Measurements from ENCODE around the gene DDX24. TPM values are rescaled to one million over a fixed set of nuclear protein-coding genes. Genes with fewer than 3 reads are reported as not detected.
A peak's percentile ranks its signal among the peaks of the same experiment; 100 is the strongest.

Gene DDX24
- total RNA-seq, 1 experiment from 2014 or later: 40.4 TPM

DNA sequence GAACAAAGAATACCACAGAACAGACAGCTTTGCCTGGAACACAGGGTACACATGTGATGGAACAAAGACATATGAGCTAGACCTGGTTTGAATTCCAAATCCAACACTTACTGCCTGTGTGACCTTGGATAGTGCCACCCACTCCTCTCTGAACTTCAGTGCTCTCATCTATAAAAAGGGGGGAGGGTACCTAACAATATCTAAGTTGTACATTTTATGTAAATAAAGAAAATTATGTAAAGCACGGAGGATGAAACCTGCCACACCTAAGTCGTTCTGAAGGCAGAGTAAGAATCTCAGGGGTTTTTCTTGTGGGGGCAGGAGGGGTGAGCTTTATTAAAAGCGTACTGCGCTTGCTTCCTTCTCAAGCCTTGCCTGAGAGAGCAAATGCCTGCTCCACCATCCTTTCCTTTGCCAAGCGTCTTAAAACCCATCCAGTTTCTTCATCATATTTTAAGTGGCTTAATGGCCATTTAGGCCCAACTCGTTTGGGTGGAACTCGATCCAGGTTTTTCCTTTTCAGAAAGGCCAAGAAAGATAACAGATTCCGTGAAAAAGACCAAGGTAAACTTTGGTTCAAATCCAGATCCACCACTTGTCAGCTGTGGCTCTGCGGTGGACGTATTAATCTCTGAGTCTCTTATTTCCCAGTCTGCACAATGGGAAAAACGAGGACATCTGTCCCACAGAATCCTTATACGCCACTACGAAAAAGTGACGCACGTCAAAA, 946 bp downstream of the DDX24 start:
- no peaks in the 10 kb centered on the region for H3K27me3 ChIP-seq (ENCODE audit: insufficient read depth, low read depth)
- peaks cover 3% of the 10 kb centered on the region; the same call in 1 of the 2 replicates for H4K20me1 ChIP-seq (ENCODE audit: insufficient read depth)
- H3K9me3 ChIP-seq (ENCODE audit: insufficient read depth, low read depth): peaks cover 5% of the 10 kb centered on the region; the same call in 1 of the 2 replicates
- H3K4me3 ChIP-seq: peak overlapping the region; percentile 79
- ChIA-PET POLR2A (ENCODE audit: unreplicated experiment) (no interaction called here), CTCF (no interaction called here)
- BruUV-seq (replicated peaks): no TSS peak
- DNase-seq: no peak
- H3K27ac ChIP-seq: no peak overlapping the region
- no peak for TF ChIP-seq EZH2 (IDR thresholded peaks at IDR 0.05; ENCODE audit: low read depth)
- TF ChIP-seq, protein P1, sequence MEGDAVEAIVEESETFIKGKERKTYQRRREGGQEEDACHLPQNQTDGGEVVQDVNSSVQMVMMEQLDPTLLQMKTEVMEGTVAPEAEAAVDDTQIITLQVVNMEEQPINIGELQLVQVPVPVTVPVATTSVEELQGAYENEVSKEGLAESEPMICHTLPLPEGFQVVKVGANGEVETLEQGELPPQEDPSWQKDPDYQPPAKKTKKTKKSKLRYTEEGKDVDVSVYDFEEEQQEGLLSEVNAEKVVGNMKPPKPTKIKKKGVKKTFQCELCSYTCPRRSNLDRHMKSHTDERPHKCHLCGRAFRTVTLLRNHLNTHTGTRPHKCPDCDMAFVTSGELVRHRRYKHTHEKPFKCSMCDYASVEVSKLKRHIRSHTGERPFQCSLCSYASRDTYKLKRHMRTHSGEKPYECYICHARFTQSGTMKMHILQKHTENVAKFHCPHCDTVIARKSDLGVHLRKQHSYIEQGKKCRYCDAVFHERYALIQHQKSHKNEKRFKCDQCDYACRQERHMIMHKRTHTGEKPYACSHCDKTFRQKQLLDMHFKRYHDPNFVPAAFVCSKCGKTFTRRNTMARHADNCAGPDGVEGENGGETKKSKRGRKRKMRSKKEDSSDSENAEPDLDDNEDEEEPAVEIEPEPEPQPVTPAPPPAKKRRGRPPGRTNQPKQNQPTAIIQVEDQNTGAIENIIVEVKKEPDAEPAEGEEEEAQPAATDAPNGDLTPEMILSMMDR (conservative IDR thresholded peaks at IDR 0.05): no peak
- peak overlapping the region; percentile 93 for H3K4me2 ChIP-seq
- H3K36me3 ChIP-seq (ENCODE audit: low read depth): peaks cover 15% of the 10 kb centered on the region
- H3K4me1 ChIP-seq (replicated peaks; ENCODE audit: insufficient read depth): peaks cover 15% of the 10 kb centered on the region
- no peaks in the 10 kb centered on the region for H3F3A ChIP-seq (ENCODE audit: insufficient read depth, low read depth)
- H2AFZ ChIP-seq: peak overlapping the region; percentile 91
- intact Hi-C loops (cut with micrococcal nuclease; ENCODE audit: unreplicated experiment): no loop called here
- H3K79me2 ChIP-seq (ENCODE audit: low read depth): peaks cover 58% of the 10 kb centered on the region
- no peaks in the 10 kb centered on the region for H3K9me2 ChIP-seq (ENCODE audit: insufficient read depth)

DNA sequence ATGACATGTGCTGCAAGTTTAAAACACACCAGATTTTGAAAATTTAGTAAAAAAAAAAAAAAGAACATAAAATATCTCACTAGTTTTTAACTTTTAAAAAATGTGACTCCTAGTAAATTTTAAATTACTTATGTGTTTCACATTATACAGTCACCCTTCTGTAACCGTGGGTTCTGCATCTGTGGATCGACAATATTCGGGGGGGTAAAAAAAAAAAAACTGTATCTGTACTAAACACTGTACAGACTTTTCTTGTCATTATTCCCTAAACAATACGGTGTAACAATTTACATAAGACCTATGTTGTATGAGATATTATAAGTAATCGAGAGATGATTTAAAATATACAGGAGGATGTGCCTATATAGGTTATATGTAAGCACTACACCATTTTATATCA, 3.2 kb downstream of the DDX24 start:
- intact Hi-C loops (cut with micrococcal nuclease; ENCODE audit: unreplicated experiment): no loop called here
- no TSS peak for BruUV-seq (replicated peaks)
- H3K4me3 ChIP-seq: no peak overlapping the region

DNA sequence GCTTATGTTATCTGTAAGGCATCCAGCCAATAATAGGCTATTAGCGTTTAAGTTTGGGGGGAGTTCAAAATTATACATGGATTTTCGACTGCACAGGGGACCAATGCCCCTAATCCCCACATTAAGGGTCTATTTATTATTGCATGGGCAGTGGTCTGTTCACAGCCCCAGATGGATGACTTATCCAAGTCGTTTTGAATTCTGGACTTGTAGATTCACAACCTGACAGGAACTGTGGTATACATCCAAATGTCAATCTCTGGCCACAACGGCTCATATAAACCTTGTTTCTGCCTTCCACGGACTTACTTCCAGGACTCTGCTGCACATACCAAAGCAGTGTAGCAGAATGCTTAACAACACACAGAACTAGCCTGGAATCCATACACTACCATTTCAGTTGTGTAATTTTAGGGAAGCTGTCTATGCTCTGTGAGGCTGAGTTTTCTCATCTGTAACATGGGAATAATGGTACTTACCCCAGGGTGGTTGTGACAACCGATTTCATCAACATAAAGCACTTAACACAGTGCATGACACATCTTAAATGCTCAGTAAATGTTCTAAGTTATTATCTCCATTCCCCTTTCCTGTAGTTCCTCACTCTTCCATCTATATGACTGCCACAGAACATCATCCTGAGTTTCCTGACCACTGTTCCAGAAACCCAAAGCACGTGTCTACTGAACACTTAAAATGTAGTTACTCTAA, 3.7 kb downstream of the DDX24 start:
- BruUV-seq (replicated peaks): no TSS peak

More for the DNA sequence above, 3.2 kb downstream of the DDX24 start:
- H3K4me1 ChIP-seq (replicated peaks; ENCODE audit: insufficient read depth): peaks cover 15% of the 10 kb centered on the region
- no peaks in the 10 kb centered on the region for H3K27me3 ChIP-seq (ENCODE audit: insufficient read depth, low read depth)
- peaks cover 3% of the 10 kb centered on the region; the same call in 1 of the 2 replicates for H4K20me1 ChIP-seq (ENCODE audit: insufficient read depth)
- no peak overlapping the region for H3K4me2 ChIP-seq
- POLR2A ChIA-PET (ENCODE audit: unreplicated experiment): no interaction called here
- no peaks in the 10 kb centered on the region for H3F3A ChIP-seq (ENCODE audit: insufficient read depth, low read depth)
- peaks cover 80% of the 10 kb centered on the region for H3K79me2 ChIP-seq (ENCODE audit: low read depth)
- H3K36me3 ChIP-seq (ENCODE audit: low read depth): peaks cover 15% of the 10 kb centered on the region
- TF ChIP-seq, protein P1 (conservative IDR thresholded peaks at IDR 0.05): no peak
- TF ChIP-seq EZH2 (IDR thresholded peaks at IDR 0.05; ENCODE audit: low read depth): no peak
- CTCF ChIA-PET: no interaction called here
- no peak overlapping the region for H2AFZ ChIP-seq
- H3K27ac ChIP-seq: no peak overlapping the region
- no peaks in the 10 kb centered on the region for H3K9me2 ChIP-seq (ENCODE audit: insufficient read depth)
- DNase-seq: no peak
- peaks cover 10% of the 10 kb centered on the region for H3K9me3 ChIP-seq (ENCODE audit: insufficient read depth, low read depth)

More for the DNA sequence above, 3.7 kb downstream of the DDX24 start:
- no peaks in the 10 kb centered on the region for H3K27me3 ChIP-seq (ENCODE audit: insufficient read depth, low read depth)
- CTCF ChIA-PET: no interaction called here
- no peak overlapping the region for H3K4me2 ChIP-seq
- H3K4me1 ChIP-seq (replicated peaks; ENCODE audit: insufficient read depth): peaks cover 15% of the 10 kb centered on the region
- no peak for DNase-seq
- H2AFZ ChIP-seq: no peak overlapping the region
- POLR2A ChIA-PET (ENCODE audit: unreplicated experiment): no interaction called here
- H3K9me2 ChIP-seq (ENCODE audit: insufficient read depth): no peaks in the 10 kb centered on the region
- peaks cover 15% of the 10 kb centered on the region for H3K36me3 ChIP-seq (ENCODE audit: low read depth)
- TF ChIP-seq, protein P1 (conservative IDR thresholded peaks at IDR 0.05): no peak
- no peak for TF ChIP-seq EZH2 (IDR thresholded peaks at IDR 0.05; ENCODE audit: low read depth)
- intact Hi-C loops (cut with micrococcal nuclease; ENCODE audit: unreplicated experiment): no loop called here
- peaks cover 10% of the 10 kb centered on the region for H3K9me3 ChIP-seq (ENCODE audit: insufficient read depth, low read depth)
- no peak overlapping the region for H3K27ac ChIP-seq
- peaks cover 83% of the 10 kb centered on the region for H3K79me2 ChIP-seq (ENCODE audit: low read depth)
- no peak overlapping the region for H3K4me3 ChIP-seq
- H3F3A ChIP-seq (ENCODE audit: insufficient read depth, low read depth): no peaks in the 10 kb centered on the region
- peaks cover 3% of the 10 kb centered on the region; the same call in 1 of the 2 replicates for H4K20me1 ChIP-seq (ENCODE audit: insufficient read depth)
